ENCODE results near the gene TRAF1. TPM values are rescaled to one million over a fixed set of nuclear protein-coding genes. Genes with fewer than 3 reads are reported as not detected.

The TRAF1 gene
- total RNA-seq, 2 donors from 2014 or later, result 1.5 to 3.1 TPM

DNA sequence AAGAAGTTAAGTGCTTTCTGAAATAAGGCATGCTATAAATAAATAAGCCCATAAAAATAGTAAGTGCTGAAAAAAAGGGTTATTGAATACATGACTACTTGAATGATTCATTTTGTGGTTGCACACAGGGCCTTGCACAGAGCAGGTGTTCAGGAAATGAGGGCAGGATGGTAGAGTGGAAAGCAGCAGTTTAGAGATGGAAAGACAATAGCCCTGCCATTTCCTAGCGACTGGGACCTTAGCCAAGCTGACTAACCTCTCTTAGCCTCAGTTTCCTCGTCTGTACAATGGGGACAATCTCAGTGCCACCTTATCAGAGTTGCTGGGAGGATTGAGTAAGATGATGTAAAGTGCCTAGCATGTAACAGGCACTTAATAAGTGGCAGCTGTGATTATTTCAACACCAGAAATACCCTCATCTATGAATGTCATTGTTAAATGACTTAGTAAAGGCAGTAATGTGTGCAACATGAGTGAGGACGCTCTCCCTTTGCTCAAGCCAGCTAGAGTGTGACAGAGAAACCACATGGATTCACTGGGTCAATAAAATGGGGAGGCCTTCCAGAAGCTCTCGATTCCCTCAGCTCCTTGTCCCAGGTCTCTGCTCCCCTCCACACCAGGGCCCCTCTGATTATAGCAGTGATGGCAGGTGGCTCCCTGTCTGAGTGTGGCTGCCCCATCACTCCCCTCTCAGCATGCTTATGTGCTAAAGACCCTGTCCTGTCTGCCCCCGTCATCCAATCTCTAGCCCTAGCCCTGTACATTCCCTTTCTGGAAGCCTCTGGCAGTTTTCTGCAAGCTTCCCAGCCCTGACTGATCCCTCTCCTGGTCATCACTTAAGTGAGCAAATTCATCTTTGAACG is 33.6 kb downstream of the TRAF1 start:
- no peak for DNase-seq

DNA sequence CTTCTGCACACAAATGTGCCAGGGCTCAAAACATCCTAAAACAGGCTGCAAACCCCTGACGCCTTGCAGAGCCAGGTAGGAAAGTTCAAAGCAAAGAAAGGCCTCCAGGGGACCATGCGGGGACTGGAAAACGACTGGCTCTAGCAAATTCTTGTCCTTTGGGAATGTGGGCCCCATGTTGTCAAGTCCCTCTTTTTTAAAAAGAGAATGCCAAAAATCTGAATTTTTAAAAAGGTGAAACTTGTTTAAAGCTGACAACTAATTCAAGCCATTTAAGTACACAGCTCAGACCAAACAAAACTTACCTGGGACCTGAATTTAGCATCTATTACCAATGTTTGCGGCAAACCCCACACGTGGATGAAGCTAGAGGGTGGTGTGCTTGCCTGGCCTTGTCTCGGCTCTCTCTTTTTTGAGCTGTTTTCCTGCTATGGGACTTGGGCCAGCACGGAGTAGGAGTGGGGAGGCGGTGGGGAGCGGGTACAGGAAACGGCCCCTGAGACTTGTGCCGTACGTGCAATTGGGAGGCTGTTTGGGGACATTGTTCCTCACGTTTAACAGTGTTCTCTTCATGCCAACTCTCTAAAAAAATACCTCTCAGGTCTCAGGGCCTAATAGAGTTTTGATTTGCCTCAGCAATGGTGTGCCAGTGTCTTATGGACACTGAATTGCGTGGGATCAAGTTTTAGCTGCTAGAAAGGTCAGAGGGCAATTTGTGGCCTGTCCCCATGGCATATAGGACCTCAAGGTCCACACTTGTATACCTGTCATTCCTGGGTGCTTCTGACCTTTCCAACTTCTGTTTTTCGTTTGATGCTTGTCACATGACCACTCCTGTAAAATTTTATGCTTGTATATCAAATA is 34.5 kb downstream of the TRAF1 start:
- Histone ChIP-seq H3K4me3 (no peak overlapping the region), H3K9ac (ENCODE audit: low read depth in 2 of 2, low read length in 2 of 2) (no peak overlapping the region), H3K36me3 (no peaks in the 10 kb centered on the region), H3K27ac (peak overlapping the region; percentile 29), H3K27me3 (no peaks in the 10 kb centered on the region), H3K9me3 (no peaks in the 10 kb centered on the region), H3K4me1 (peaks cover 4% of the 10 kb centered on the region)
- intact Hi-C loops (cut with DNase I), result no loop called here
- no peak for DNase-seq
- TF ChIP-seq, protein P1, sequence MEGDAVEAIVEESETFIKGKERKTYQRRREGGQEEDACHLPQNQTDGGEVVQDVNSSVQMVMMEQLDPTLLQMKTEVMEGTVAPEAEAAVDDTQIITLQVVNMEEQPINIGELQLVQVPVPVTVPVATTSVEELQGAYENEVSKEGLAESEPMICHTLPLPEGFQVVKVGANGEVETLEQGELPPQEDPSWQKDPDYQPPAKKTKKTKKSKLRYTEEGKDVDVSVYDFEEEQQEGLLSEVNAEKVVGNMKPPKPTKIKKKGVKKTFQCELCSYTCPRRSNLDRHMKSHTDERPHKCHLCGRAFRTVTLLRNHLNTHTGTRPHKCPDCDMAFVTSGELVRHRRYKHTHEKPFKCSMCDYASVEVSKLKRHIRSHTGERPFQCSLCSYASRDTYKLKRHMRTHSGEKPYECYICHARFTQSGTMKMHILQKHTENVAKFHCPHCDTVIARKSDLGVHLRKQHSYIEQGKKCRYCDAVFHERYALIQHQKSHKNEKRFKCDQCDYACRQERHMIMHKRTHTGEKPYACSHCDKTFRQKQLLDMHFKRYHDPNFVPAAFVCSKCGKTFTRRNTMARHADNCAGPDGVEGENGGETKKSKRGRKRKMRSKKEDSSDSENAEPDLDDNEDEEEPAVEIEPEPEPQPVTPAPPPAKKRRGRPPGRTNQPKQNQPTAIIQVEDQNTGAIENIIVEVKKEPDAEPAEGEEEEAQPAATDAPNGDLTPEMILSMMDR (IDR thresholded peaks at IDR 0.05), result no peak

More for the DNA sequence above, 33.6 kb downstream of the TRAF1 start:
- Histone ChIP-seq H3K4me1 (peaks cover 4% of the 10 kb centered on the region), H3K4me3 (no peak overlapping the region), H3K9me3 (no peaks in the 10 kb centered on the region), H3K27me3 (no peaks in the 10 kb centered on the region), H3K9ac (ENCODE audit: low read depth in 2 of 2, low read length in 2 of 2) (no peak overlapping the region), H3K27ac (peak overlapping the region; percentile 17), H3K36me3 (no peaks in the 10 kb centered on the region)
- TF ChIP-seq, protein P1 (IDR thresholded peaks at IDR 0.05), result no peak
- intact Hi-C loops (cut with DNase I), result no loop called here

DNA sequence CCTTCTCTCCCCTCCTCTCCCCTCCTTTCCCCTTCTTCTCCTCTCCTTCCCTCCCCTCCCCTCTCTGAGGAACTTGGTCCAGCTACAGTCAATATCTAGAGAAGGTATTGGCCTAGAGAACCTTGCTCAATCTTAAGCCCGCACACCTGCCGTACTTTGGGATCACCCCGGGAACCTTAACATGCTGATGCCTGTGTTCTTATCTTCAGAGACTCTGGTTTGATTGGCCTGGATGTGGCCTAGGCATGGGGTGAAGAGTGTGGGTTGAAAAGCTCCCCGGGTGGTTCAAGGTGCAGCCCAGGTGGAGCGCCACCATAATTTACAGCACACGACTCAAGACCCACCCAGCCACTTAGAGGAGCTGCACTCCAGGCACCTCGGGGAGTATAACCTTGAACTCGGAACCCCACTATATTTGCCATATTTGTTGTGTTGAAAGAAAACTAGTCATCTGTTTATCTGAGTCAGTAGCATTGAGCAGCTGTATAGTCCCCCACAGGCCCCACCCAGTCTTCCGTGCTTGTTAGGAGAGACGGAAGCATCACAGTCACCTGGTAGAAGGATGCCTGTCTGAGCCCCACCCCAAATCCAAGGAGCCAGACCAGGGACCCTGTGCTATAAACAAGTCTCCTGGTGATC is 35.2 kb downstream of the TRAF1 start:
- Histone ChIP-seq H3K4me3 (no peak overlapping the region), H3K27ac (peak overlapping the region; percentile 29), H3K9me3 (no peaks in the 10 kb centered on the region), H3K9ac (ENCODE audit: low read depth in 2 of 2, low read length in 2 of 2) (peak overlapping the region in 1 of 2 donors; percentile 9), H3K36me3 (no peaks in the 10 kb centered on the region), H3K27me3 (no peaks in the 10 kb centered on the region), H3K4me1 (peaks cover 4% of the 10 kb centered on the region)
- DNase-seq, result no peak
- TF ChIP-seq, protein P1 (IDR thresholded peaks at IDR 0.05), result no peak
- intact Hi-C loops (cut with DNase I), result no loop called here

DNA sequence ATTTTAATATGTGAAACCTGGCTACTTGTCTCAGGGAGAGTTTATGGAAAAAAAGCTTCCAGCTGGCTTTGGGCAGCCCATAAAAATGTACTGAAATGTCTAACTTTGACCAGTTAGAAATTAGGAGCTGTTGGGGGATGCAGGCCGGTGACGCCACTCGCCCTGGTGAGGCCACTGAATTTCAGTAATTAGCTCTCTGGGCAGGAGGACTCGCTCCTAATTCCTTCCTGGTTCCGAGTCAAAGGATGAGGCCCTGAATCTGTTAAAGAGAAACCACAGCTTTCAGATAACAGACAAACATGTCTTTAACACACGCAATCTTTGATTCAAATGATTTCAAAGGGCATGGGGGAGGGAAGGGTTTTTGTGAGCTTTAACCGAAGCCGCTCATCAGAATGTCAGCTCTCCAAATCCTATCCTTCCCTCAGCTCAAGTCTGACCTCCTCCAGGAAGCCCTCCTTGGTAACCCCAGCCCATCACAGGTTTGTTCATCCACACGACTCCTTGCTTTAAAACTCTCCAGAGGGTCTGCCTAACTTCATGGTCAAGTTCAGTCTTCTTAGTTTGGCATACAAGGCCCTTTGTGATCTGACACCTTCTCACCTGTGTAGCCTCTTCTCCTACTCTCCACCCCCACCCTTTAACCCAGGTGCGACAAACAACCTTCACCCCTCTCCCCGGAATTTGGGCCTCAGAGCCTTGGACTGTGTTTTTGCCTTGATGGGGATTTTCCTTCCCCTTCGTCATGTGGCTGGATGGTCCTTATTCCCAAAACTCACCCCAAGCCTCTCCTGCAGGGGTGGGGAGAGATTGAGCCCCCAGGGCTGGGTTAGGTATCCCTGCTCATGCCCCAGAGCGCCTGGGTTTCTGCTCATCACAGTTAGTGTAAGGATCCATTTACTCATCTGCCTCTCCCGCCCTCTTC is 36.0 kb downstream of the TRAF1 start:
- H3K27ac ChIP-seq, result peak overlapping the region; percentile 13
- H3K9me3 ChIP-seq, result no peaks in the 10 kb centered on the region
- peaks cover 10% of the 10 kb centered on the region for H3K4me1 ChIP-seq
- H3K4me3 ChIP-seq, result no peak overlapping the region
- TF ChIP-seq, protein P1 (IDR thresholded peaks at IDR 0.05), result no peak
- H3K27me3 ChIP-seq, result no peaks in the 10 kb centered on the region
- intact Hi-C loops (cut with DNase I), result no loop called here
- no peak overlapping the region for H3K9ac ChIP-seq (ENCODE audit: low read depth in 2 of 2, low read length in 2 of 2)
- no peaks in the 10 kb centered on the region for H3K36me3 ChIP-seq
- DNase-seq, result no peak

All from colonic mucosa (tissue), 4 donors.